ENCODE measurements around the gene XKRX.

The XKRX gene

DNA sequence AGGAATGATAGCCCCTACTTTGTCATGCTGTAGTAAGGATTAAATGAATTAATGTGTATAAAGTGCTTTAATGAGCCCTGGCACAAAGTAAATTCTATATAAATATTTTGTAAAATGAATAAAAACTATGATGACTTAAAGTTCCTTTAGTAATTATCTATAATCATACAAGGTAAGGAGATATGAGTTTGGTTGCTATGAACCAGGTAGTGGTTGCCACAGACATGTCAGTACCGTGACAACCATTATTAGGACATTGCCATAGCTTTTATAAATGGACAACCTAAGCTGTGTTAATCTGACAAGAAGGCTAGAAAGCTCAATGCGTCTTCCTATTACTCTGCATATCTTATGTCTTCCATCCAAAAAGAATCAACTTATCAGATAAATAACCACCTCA is 40.7 kb upstream of the XKRX start, which contains the start of gene ARL13A:
TSS of gene ARL13A (plus strand) at position 301 of the 400 bp plus-strand sequence. CDS start 3,982 bp downstream, outside the sequence.
- no peak for DNase-seq
- H3K27me3 ChIP-seq (replicated peaks): no peaks in the 10 kb centered on the region
- H3K36me3 ChIP-seq (replicated peaks): no peaks in the 10 kb centered on the region
- no peak within 1 kb of the TSS for H3K4me3 ChIP-seq (ENCODE audit: low read depth, low read length)
- H3K27ac ChIP-seq: no peak within 1 kb of the TSS
- TF ChIP-seq, protein P1, sequence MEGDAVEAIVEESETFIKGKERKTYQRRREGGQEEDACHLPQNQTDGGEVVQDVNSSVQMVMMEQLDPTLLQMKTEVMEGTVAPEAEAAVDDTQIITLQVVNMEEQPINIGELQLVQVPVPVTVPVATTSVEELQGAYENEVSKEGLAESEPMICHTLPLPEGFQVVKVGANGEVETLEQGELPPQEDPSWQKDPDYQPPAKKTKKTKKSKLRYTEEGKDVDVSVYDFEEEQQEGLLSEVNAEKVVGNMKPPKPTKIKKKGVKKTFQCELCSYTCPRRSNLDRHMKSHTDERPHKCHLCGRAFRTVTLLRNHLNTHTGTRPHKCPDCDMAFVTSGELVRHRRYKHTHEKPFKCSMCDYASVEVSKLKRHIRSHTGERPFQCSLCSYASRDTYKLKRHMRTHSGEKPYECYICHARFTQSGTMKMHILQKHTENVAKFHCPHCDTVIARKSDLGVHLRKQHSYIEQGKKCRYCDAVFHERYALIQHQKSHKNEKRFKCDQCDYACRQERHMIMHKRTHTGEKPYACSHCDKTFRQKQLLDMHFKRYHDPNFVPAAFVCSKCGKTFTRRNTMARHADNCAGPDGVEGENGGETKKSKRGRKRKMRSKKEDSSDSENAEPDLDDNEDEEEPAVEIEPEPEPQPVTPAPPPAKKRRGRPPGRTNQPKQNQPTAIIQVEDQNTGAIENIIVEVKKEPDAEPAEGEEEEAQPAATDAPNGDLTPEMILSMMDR (IDR thresholded peaks at IDR 0.05; ENCODE audit: low read depth, low read length, missing control alignments): no peak
- in situ Hi-C loops (cut with HindIII; ENCODE audit: low pct_ligation_motif_present, low sequenced_read_pairs): no loop called here

DNA sequence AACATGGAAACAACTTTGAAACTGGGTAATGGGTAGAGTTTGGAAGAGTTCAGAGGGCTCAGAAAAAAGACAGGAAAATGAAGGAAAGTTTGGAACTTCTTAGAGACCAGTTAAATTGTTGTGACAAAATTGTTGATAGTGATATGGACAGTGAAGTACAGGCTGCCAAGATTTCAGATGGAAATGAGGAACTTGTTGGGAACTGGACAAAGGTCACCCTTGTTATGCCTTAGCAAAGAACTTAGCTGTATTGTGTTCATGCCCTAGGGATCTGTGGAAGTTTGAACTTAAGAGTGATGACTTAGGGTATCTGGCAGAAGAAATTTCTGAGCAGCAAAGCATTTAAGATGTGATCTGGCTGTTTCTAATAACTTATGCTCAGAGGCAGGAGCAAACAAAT is 35.6 kb upstream of the XKRX start:
- Histone ChIP-seq H3K4me3 (ENCODE audit: low read depth, low read length) (no peak overlapping the region), H3K27me3 (replicated peaks) (no peaks in the 10 kb centered on the region), H3K36me3 (replicated peaks) (no peaks in the 10 kb centered on the region), H3K27ac (no peak overlapping the region)
- no peak for DNase-seq
- TF ChIP-seq, protein P1 (IDR thresholded peaks at IDR 0.05; ENCODE audit: low read depth, low read length, missing control alignments): no peak
- in situ Hi-C loops (cut with HindIII; ENCODE audit: low pct_ligation_motif_present, low sequenced_read_pairs): no loop called here

GRCh38 chrX:100962811-100963210 is 34.1 kb upstream of the XKRX start:
- H3K36me3 ChIP-seq (replicated peaks): no peaks in the 10 kb centered on the region
- no peak overlapping the region for H3K27ac ChIP-seq
- no peaks in the 10 kb centered on the region for H3K27me3 ChIP-seq (replicated peaks)
- in situ Hi-C loops (cut with HindIII; ENCODE audit: low pct_ligation_motif_present, low sequenced_read_pairs): no loop called here
- no peak overlapping the region for H3K4me3 ChIP-seq (ENCODE audit: low read depth, low read length)
- DNase-seq: no peak
- TF ChIP-seq, protein P1 (IDR thresholded peaks at IDR 0.05; ENCODE audit: low read depth, low read length, missing control alignments): no peak

- TF ChIP-seq, protein P1 (IDR thresholded peaks at IDR 0.05; ENCODE audit: low read depth, low read length, missing control alignments): no peak
- Histone ChIP-seq H3K27me3 (replicated peaks) (no peaks in the 10 kb centered on the region), H3K36me3 (replicated peaks) (no peaks in the 10 kb centered on the region), H3K27ac (no peak overlapping the region), H3K4me3 (ENCODE audit: low read depth, low read length) (no peak overlapping the region)
- no peak for DNase-seq
- in situ Hi-C loops (cut with HindIII; ENCODE audit: low pct_ligation_motif_present, low sequenced_read_pairs): no loop called here
These were observed 19.8 kb upstream of the XKRX start for GRCh38 chrX:100948557-100948956.

DNA sequence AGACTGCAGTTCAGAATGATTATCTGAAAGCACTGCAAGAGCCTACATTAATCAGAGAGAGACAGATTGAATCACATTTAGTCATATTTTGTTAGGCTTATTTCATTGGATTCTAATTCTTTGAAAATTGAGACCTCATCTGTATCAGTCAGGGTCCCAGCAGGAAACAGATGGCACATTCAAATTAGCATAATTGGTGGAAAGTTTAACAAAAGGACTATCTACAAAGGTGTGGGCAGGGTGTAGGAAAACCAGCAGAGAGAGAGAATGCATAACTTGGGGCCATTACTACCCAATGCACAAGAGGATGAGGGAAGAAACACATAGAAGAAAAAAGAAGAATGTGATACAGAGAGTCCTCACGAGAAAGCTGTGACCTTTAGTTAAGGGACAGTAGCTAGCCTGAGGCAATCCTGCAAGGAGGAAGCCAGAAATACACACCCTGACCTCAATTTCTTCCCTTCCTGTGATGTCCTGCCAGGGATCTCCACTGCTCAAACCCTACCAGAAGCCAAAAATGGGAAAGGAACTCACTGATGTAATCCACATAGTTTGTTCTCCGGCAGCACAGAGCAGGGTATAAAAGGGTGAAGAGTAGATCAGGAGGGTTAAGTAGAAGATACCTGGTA is 17.7 kb upstream of the XKRX start:
- DNase-seq: no peak
- TF ChIP-seq, protein P1 (IDR thresholded peaks at IDR 0.05; ENCODE audit: low read depth, low read length, missing control alignments): no peak
- Histone ChIP-seq H3K27me3 (replicated peaks) (no peaks in the 10 kb centered on the region), H3K4me3 (ENCODE audit: low read depth, low read length) (no peak overlapping the region), H3K36me3 (replicated peaks) (no peaks in the 10 kb centered on the region), H3K27ac (no peak overlapping the region)
- in situ Hi-C loops (cut with HindIII; ENCODE audit: low pct_ligation_motif_present, low sequenced_read_pairs): no loop called here

- no peak for DNase-seq
- no peak overlapping the region for H3K27ac ChIP-seq
- no peaks in the 10 kb centered on the region for H3K36me3 ChIP-seq (replicated peaks)
- TF ChIP-seq, protein P1 (IDR thresholded peaks at IDR 0.05; ENCODE audit: low read depth, low read length, missing control alignments): no peak
- in situ Hi-C loops (cut with HindIII; ENCODE audit: low pct_ligation_motif_present, low sequenced_read_pairs): no loop called here
- H3K27me3 ChIP-seq (replicated peaks): no peaks in the 10 kb centered on the region
- no peak overlapping the region for H3K4me3 ChIP-seq (ENCODE audit: low read depth, low read length)
These were observed 15.9 kb upstream of the XKRX start for GRCh38 chrX:100944601-100945000.

All from brain microvascular endothelial cell (primary cell).